Esophagus squamous epithelium (tissue), 5 donors: Measurements from ENCODE around the gene FAM3C. TPM values are rescaled to one million over a fixed set of nuclear protein-coding genes. Genes with fewer than 3 reads are reported as not detected.

Experiments used
- DNase-seq: peaks from one replicate; lab custom pipeline; 2025; lab: John Stamatoyannopoulos, UW
- H3K27ac ChIP-seq, 4 donors: fragments of 200-600 bp; sonication (generic); one replicate each; pipeline ENCODE4 v1.5.1; 2016 to 2019; ENCODE audit warnings: mild to moderate bottlenecking in 1 of 4
- H3K27me3 ChIP-seq, 4 donors: fragments of 200-600 bp; sonication (generic); 1 replicate in 3 of 4; 2 replicates in 1 of 4; pipeline versions ENCODE4 v1.5.1 to v1.6.0; 2017 to 2021; ENCODE audit warnings: antibody characterized with exemption in 1 of 4
- H3K36me3 ChIP-seq, 3 donors: fragments of 200-600 bp; sonication (generic); one replicate each; pipeline ENCODE4 v1.5.1; 2016 to 2019
- H3K4me1 ChIP-seq, 3 donors: fragments of 200-600 bp; sonication (generic); one replicate each; pipeline ENCODE4 v1.5.1; 2017 to 2019
- H3K4me3 ChIP-seq, 4 donors: fragments of 200-600 bp; sonication (generic); 1 replicate in 3 of 4; 2 replicates in 1 of 4; pipeline ENCODE4 v1.5.1; 2016 to 2019; ENCODE audit warnings: mild to moderate bottlenecking in 2 of 4, moderate library complexity in 1 of 4
- H3K9me3 ChIP-seq, 3 donors: fragments of 200-600 bp; sonication (generic); one replicate each; pipeline ENCODE4 v1.5.1; 2016 to 2019
- CTCF ChIP-seq, 6 experiments: fragments of 450-650 bp in 4 of 6; fragments of 200-600 bp in 2 of 6; sonication (generic) in 2 of 6; IDR thresholded peaks; one replicate each; pipeline ENCODE4 v1.5.1; 2016 to 2019; ENCODE audit warnings: antibody characterized with exemption in 6 of 6, mild to moderate bottlenecking in 4 of 6, moderate library complexity in 4 of 6
- POLR2A ChIP-seq, 4 donors: fragments of 450-650 bp; IDR thresholded peaks; one replicate each; pipeline ENCODE4 v1.6.1; 2017; ENCODE audit warnings: antibody characterized with exemption in 4 of 4, mild to moderate bottlenecking in 4 of 4, moderate library complexity in 3 of 4
- WGBS, 2 donors: methylation state at CpG; one replicate each; pipeline ENCODE4 v1.1.5; 2018; 5-methylcytosine and 5-hydroxymethylcytosine counted together
- intact Hi-C: fragments of 100-400 bp; cut with DNase I; formaldehyde crosslinking; loops from one replicate; pipeline ENCODE4 v1.15.0; 2022
- total RNA-seq, 4 donors: library from RNA; depleted of rRNA; stranded (reverse); fragments of >200 nt; gene quantifications; one replicate each; pipeline ENCODE4 v1.1.0, GENCODE V29; 2016
- donor health status: DM: yes; HTN: yes; CAD: no.

The FAM3C gene
- total RNA-seq, 4 donors from 2014 or later: 21.8 to 48.1 (median 45.8) TPM

- intact Hi-C loops: no loop called here
- Histone ChIP-seq H3K27ac (peak overlapping the region in 3 of 4 donors; percentile 17 to 39 (median 37)), H3K4me3 (no peak overlapping the region), H3K4me1 (peaks cover 0 to 32% (median 0%) of the 10 kb centered on the region in 3 donors), H3K36me3 (no peaks in the 10 kb centered on the region), H3K9me3 (no peaks in the 10 kb centered on the region), H3K27me3 (no peaks in the 10 kb centered on the region)
- DNase-seq: no peak
- 65 to 76% methylated on average over 8 of the region's 8 CpGs for WGBS, 2 donors
- no peak for TF ChIP-seq POLR2A (IDR thresholded peaks at IDR 0.05)
- TF ChIP-seq CTCF (IDR thresholded peaks at IDR 0.05): no peak
Measured at GRCh38 chr7:121302214-121302745, 93.8 kb downstream of the FAM3C start.

DNA sequence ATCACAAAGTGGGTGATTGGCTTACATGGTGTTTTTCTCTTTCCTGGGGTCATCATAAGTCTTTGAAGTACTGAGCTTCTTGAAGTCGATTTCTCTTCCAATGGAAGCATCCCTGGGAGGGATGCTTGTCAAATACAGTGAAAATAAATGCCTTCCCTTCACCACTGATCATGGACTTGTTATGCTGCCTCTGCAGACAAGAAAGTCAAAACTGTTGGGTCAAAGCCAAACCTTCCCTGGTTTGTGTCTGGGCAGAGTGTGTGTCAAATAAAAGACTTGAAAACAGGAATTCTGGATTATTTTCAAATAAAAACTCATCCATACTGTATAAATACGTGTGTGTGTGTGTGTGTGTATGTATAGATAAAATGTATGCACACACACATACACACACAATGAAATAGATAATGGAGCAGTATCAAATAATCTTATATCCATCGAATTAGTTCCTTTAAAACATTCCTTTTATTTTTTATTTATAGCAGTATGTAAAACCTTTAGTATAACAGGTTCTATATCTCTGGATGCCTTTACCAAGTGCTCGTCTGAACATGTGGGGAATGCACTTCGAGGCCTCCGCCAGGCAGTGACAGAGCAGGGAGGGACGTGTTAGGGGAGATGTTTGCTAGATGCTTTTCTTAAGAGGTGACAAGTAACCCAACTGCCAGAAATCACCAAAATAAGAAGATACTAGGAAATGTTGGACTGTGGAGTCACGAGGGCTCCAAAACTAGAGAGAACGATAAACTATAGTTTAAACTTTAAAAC, 94.5 kb downstream of the FAM3C start:
- Histone ChIP-seq H3K36me3 (no peaks in the 10 kb centered on the region), H3K4me3 (no peak overlapping the region), H3K4me1 (peaks cover 0 to 26% (median 0%) of the 10 kb centered on the region in 3 donors), H3K27me3 (no peaks in the 10 kb centered on the region), H3K27ac (peak overlapping the region in 3 of 4 donors; percentile 17 to 45 (median 39)), H3K9me3 (no peaks in the 10 kb centered on the region)
- TF ChIP-seq POLR2A (IDR thresholded peaks at IDR 0.05) (no peak), CTCF (IDR thresholded peaks at IDR 0.05) (no peak)
- DNase-seq: no peak
- intact Hi-C loops: no loop called here
- 51% methylated on average over 9 of the region's 9 CpGs for WGBS, 2 donors

- intact Hi-C loops: no loop called here
- WGBS, 2 donors: 49 to 58% methylated on average over 2 of the region's 2 CpGs
- no peaks in the 10 kb centered on the region for H3K9me3 ChIP-seq
- no peak for DNase-seq
- TF ChIP-seq CTCF (IDR thresholded peaks at IDR 0.05) (no peak), POLR2A (IDR thresholded peaks at IDR 0.05) (no peak)
- no peaks in the 10 kb centered on the region for H3K36me3 ChIP-seq
- H3K27ac ChIP-seq: peak overlapping the region in 1 of 4 donors; percentile 45
- H3K4me3 ChIP-seq: no peak overlapping the region
- no peaks in the 10 kb centered on the region for H3K27me3 ChIP-seq
- peaks cover 0 to 20% (median 0%) of the 10 kb centered on the region in 3 donors for H3K4me1 ChIP-seq
Measured at GRCh38 chr7:121300685-121301420, 95.3 kb downstream of the FAM3C start.

Other genes starting within 250 kb of the FAM3C start
- gene WNT16, start 67.3 kb downstream of the FAM3C start, total RNA-seq: under 1 TPM in 3 of 4 donors, not detected in 1; 0.18 to 0.29 (median 0.19) TPM